Stimulated activated naive CD8-positive, alpha-beta T cell treated with anti-CD3 and anti-CD28 coated beads, Interleukin-15, amount 100 ng/mL, for 72 hours (primary cell): ENCODE results near the gene KLRC3.
A peak's percentile ranks its signal among the peaks of the same experiment; 100 is the strongest.
"Not testable (repeated sequence)": the region's sequence is repeated elsewhere in the genome, so short reads cannot be mapped to it uniquely, and the experiment has no call there.

Experiments used
- ATAC-seq: fragments of 150-1000 bp; cut with Tn5 transposase; 2 replicates; pipeline ENCODE4 v1.10.0; 2021; ENCODE audit warnings: mild to moderate bottlenecking, moderate library complexity
- DNase-seq, 2 donors: peaks; one replicate each; pipeline ENCODE4 v3.0.0; 2021 to 2022
- H3K27ac Mint-ChIP-seq, 2 donors: one replicate each; pipeline ENCODE4 v1.8.0; 2022; ENCODE audit warnings: mild to moderate bottlenecking in 2 of 2, mixed read lengths in 2 of 2, moderate library complexity in 2 of 2
- H3K27me3 Mint-ChIP-seq: one replicate; pipeline ENCODE4 v1.8.0; 2022; ENCODE audit warnings: mixed read lengths
- H3K4me1 Mint-ChIP-seq: one replicate; pipeline ENCODE4 v1.8.0; 2022; ENCODE audit warnings: mild to moderate bottlenecking, mixed read lengths
- H3K4me3 Mint-ChIP-seq, 2 donors: one replicate each; pipeline ENCODE4 v1.8.0; 2022; ENCODE audit warnings: mild to moderate bottlenecking in 2 of 2, mixed read lengths in 2 of 2, moderate library complexity in 1 of 2
- H3K9me3 Mint-ChIP-seq, 2 donors: one replicate each; pipeline ENCODE4 v1.8.0; 2022; ENCODE audit warnings: mixed read lengths in 2 of 2

The KLRC3 gene

GRCh38 chr12:10389904-10390303 is 30.5 kb downstream of the KLRC3 start, which contains the start of gene KLRK1:
Gene KLRK1, minus strand, starts transcription at chr12:10390041. Its CDS starts 1,231 bp downstream, at chr12:10388810.
- no peak for ATAC-seq
- DNase-seq = no peak
- Mint-ChIP-seq H3K4me3 (peak within 1 kb of the TSS; percentile 84 to 87), H3K27ac (peak within 1 kb of the TSS; percentile 92 to 95), H3K9me3 (no peaks in the 10 kb centered on the region), H3K27me3 (no peaks in the 10 kb centered on the region), H3K4me1 (peaks cover 28% of the 10 kb centered on the region)

- peaks cover 0 to 8% of the 10 kb centered on the region in 2 donors for H3K9me3 Mint-ChIP-seq
- H3K27me3 Mint-ChIP-seq = no peaks in the 10 kb centered on the region
- no peak for ATAC-seq
- H3K4me3 Mint-ChIP-seq = peak overlapping the region; percentile 84 to 87
- no peak for DNase-seq
- peak overlapping the region; percentile 92 to 95 for H3K27ac Mint-ChIP-seq
- H3K4me1 Mint-ChIP-seq = peaks cover 32% of the 10 kb centered on the region
These were observed 31.6 kb downstream of the KLRC3 start for GRCh38 chr12:10388624-10389413.

GRCh38 chr12:10387498-10387897 is 32.9 kb downstream of the KLRC3 start:
- H3K4me3 Mint-ChIP-seq = peak overlapping the region; percentile 83 to 84
- peak overlapping the region; percentile 92 to 98 for H3K27ac Mint-ChIP-seq
- H3K9me3 Mint-ChIP-seq, DNase-seq, H3K27me3 Mint-ChIP-seq, ATAC-seq: not testable (repeated sequence)
- peaks cover 33% of the 10 kb centered on the region for H3K4me1 Mint-ChIP-seq

- Mint-ChIP-seq H3K27ac (peak overlapping the region; percentile 91 to 98), H3K9me3 (peaks cover 0 to 8% of the 10 kb centered on the region in 2 donors), H3K4me3 (peak overlapping the region; percentile 77 to 84), H3K27me3 (no peaks in the 10 kb centered on the region), H3K4me1 (peaks cover 35% of the 10 kb centered on the region)
- no peak for ATAC-seq
- DNase-seq = no peak
These were observed 33.5 kb downstream of the KLRC3 start for GRCh38 chr12:10386857-10387256.

GRCh38 chr12:10385166-10385613 is 35.2 kb downstream of the KLRC3 start:
- Mint-ChIP-seq H3K9me3 (peaks cover 0 to 8% of the 10 kb centered on the region in 2 donors), H3K27me3 (no peaks in the 10 kb centered on the region), H3K4me1 (peaks cover 47% of the 10 kb centered on the region), H3K27ac (peak overlapping the region; percentile 91 to 96), H3K4me3 (peak overlapping the region; percentile 61 to 87)
- DNase-seq (no peak), ATAC-seq (peak; percentile 89)

GRCh38 chr12:10384191-10384590 is 36.2 kb downstream of the KLRC3 start:
- peak overlapping the region; percentile 29 to 96 for H3K27ac Mint-ChIP-seq
- ATAC-seq (no peak), DNase-seq (no peak)

GRCh38 chr12:10381928-10382628 is 38.3 kb downstream of the KLRC3 start:
- no peaks in the 10 kb centered on the region for H3K27me3 Mint-ChIP-seq
- DNase-seq (peak in 1 of 2 donors; percentile 33), ATAC-seq (peak; percentile 35)
- peak overlapping the region; percentile 87 to 96 for H3K4me3 Mint-ChIP-seq
- H3K27ac Mint-ChIP-seq = peak overlapping the region; percentile 92 to 95
- peaks cover 0 to 8% of the 10 kb centered on the region in 2 donors for H3K9me3 Mint-ChIP-seq
- H3K4me1 Mint-ChIP-seq = peaks cover 70% of the 10 kb centered on the region

More at GRCh38 chr12:10384191-10384590, 36.2 kb downstream of the KLRC3 start:
- Mint-ChIP-seq H3K4me3 (peak overlapping the region; percentile 61 to 87), H3K27me3 (no peaks in the 10 kb centered on the region), H3K9me3 (peaks cover 0 to 8% of the 10 kb centered on the region in 2 donors), H3K4me1 (peaks cover 49% of the 10 kb centered on the region)

- Mint-ChIP-seq H3K4me3 (peak overlapping the region; percentile 47 to 66), H3K4me1 (peaks cover 83% of the 10 kb centered on the region), H3K27ac (peak overlapping the region; percentile 82 to 86)
- not testable (repeated sequence) for H3K27me3 Mint-ChIP-seq, H3K9me3 Mint-ChIP-seq
- peak; percentile 91 for ATAC-seq
- DNase-seq = peak in 1 of 2 donors; percentile 79
These were observed 41.7 kb downstream of the KLRC3 start for GRCh38 chr12:10378737-10379136.

- Mint-ChIP-seq H3K27me3 (no peaks in the 10 kb centered on the region), H3K27ac (peak overlapping the region; percentile 79 to 95), H3K4me3 (peak overlapping the region; percentile 73 to 74), H3K4me1 (peaks cover 83% of the 10 kb centered on the region), H3K9me3 (no peaks in the 10 kb centered on the region)
- DNase-seq (no peak), ATAC-seq (no peak)
These were observed 45.8 kb downstream of the KLRC3 start for GRCh38 chr12:10374624-10375018.

GRCh38 chr12:10372559-10372958 is 47.8 kb downstream of the KLRC3 start:
- peaks cover 4 to 8% of the 10 kb centered on the region in 2 donors for H3K9me3 Mint-ChIP-seq
- peak overlapping the region in 1 of 2 donors; percentile 44 for H3K27ac Mint-ChIP-seq
- H3K27me3 Mint-ChIP-seq = no peaks in the 10 kb centered on the region
- peak overlapping the region; percentile 44 to 71 for H3K4me3 Mint-ChIP-seq
- peak; percentile 68 for ATAC-seq
- H3K4me1 Mint-ChIP-seq = peaks cover 85% of the 10 kb centered on the region
- DNase-seq = no peak

- ATAC-seq, DNase-seq, H3K27me3 Mint-ChIP-seq, H3K9me3 Mint-ChIP-seq: not testable (repeated sequence)
- Mint-ChIP-seq H3K27ac (peak overlapping the region; percentile 73 to 86), H3K4me3 (peak overlapping the region; percentile 44 to 71), H3K4me1 (peaks cover 82% of the 10 kb centered on the region)
These were observed 48.4 kb downstream of the KLRC3 start for GRCh38 chr12:10371893-10372535.

GRCh38 chr12:10369557-10370415 is 50.6 kb downstream of the KLRC3 start:
- Mint-ChIP-seq H3K27ac (peak overlapping the region; percentile 78 to 97), H3K27me3 (no peaks in the 10 kb centered on the region), H3K4me1 (peaks cover 70% of the 10 kb centered on the region), H3K4me3 (peak overlapping the region; percentile 74 to 76), H3K9me3 (peaks cover 4 to 8% of the 10 kb centered on the region in 2 donors)
- DNase-seq = no peak
- peak; percentile 44 for ATAC-seq

- Mint-ChIP-seq H3K4me3 (peak overlapping the region; percentile 60 to 79), H3K9me3 (peaks cover 4 to 8% of the 10 kb centered on the region in 2 donors), H3K27ac (peak overlapping the region; percentile 50 to 71), H3K27me3 (no peaks in the 10 kb centered on the region), H3K4me1 (peaks cover 57% of the 10 kb centered on the region)
- DNase-seq = no peak
- ATAC-seq = no peak
These were observed 51.9 kb downstream of the KLRC3 start for GRCh38 chr12:10368206-10369171.
